Putamen (tissue), 1 donor: Measurements from ENCODE around the gene BARHL2.

Source experiments
- DNase-seq: peaks from one replicate; pipeline ENCODE4 v3.0.0-alpha.2; 2016; ENCODE audit warnings: low spot score

BARHL2 gene

GRCh38 chr1:90710579-90711536 lies 6.2 kb downstream of the BARHL2 start:
- DNase-seq, result no peak

GRCh38 chr1:90709535-90709934 lies 7.6 kb downstream of the BARHL2 start:
- DNase-seq, result no peak

DNA sequence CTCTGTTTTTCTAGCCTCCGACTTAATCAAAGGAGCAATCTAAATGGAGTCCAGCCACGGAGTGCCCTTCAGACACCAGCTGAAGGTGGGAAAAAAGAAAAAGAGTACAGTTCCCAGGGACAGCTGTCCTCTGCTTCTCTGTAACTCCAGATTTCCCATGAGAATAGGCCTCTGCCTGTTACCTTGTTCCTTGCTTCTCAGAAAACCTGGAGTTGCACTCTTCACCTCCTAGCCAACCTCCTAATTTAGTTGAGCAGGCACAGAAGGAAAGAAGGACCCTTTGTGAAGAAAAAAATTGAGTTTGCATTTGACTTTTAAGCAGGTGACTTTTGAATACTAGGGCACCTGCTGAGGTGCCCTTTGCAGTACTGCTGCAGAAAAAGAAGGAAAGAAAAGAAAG lies 8.3 kb downstream of the BARHL2 start:
- no peak for DNase-seq

GRCh38 chr1:90708236-90708786 lies 8.8 kb downstream of the BARHL2 start:
- no peak for DNase-seq

GRCh38 chr1:90707363-90707710 lies 9.8 kb downstream of the BARHL2 start:
- DNase-seq, result no peak

- no peak for DNase-seq
These were observed 10.4 kb downstream of the BARHL2 start for GRCh38 chr1:90706437-90707362.

DNA sequence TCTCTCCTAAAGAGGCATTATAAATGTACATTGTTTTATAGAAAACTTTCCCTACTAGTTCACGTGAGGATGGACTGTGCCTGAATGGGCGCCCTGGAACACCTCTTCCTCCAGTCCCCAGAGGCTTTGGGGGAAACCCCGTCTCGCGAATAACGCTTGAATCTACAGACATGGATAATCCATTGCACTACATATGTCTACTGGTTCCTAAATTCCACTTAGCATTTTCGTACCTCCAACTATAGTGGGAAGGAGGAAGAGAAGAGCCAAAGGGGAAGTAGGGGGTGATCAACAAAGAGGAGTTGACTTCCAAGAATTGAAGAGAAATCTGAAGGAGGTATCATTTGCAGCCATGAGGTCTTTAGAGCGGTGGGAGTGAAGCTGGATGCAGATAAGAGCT lies 11.1 kb downstream of the BARHL2 start:
- no peak for DNase-seq

DNA sequence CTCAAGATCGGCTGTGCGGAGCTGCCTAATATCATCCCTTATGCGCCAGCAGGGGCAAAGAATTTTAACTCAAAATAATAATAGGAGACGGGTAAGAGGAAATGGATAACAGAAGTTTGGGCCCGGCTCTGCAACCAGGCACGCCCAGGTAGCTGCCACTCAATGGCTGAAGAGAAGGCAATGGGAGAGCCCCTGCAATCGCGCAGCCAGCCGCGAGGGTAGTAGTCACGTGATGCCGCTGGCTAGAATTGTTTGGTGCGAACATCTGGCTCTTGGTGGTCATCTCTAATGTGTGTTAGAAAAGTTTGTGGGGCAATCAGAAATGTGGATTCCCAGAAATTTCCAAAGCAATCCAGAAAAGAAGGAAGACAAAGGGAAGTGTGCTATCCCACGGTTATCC lies 12.3 kb downstream of the BARHL2 start:
- DNase-seq, result no peak

GRCh38 chr1:90694846-90695245 lies 22.3 kb downstream of the BARHL2 start:
- no peak for DNase-seq

- no peak for DNase-seq
These were observed 29.4 kb downstream of the BARHL2 start for GRCh38 chr1:90687747-90688146.

GRCh38 chr1:90675161-90675847 lies 41.8 kb downstream of the BARHL2 start:
- DNase-seq, result no peak

DNA sequence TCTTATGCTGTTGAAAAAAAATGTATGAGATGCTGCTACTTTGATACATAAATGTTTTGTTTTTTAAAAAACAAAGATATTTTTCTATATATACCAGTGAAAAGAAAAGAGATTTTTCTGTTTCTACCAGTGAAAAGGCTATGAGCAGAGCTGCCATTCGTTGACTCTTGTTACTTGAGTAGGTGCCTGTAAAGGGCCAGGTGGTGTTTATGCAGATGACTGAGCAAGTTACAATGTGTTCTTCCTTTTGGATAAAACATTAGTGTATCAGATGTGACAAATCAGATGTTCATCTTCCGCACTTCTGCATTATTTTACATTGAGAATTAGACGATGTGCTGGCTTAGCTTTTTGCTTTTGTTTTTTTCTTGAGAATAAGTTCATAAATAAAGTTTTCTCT lies 45.4 kb downstream of the BARHL2 start:
- DNase-seq, result no peak

- DNase-seq, result no peak
These were observed 45.9 kb downstream of the BARHL2 start for GRCh38 chr1:90671251-90671650.
